Stimulated activated CD4-positive, alpha-beta T cell treated with anti-CD3 and anti-CD28 coated beads, Interleukin-12 subunit alpha, Interleukin-12 subunit beta, amount 100 ng/mL, for 4 hours (primary cell): ENCODE measurements around the gene HEYL.
A peak's percentile ranks its signal among the peaks of the same experiment; 100 is the strongest.

Experiments
- DNase-seq: peaks from one replicate; pipeline ENCODE4 v3.0.0-alpha.2; 2020

The HEYL gene

GRCh38 chr1:39639305-39640130, at the start of gene HEYL:
TSS of gene HEYL (minus strand) at chr1:39639643. CDS start at chr1:39639625, 18 bp downstream.
- peak; percentile 74 for DNase-seq

GRCh38 chr1:39689214-39689613, 49.8 kb upstream of the HEYL start:
- no peak for DNase-seq

DNA sequence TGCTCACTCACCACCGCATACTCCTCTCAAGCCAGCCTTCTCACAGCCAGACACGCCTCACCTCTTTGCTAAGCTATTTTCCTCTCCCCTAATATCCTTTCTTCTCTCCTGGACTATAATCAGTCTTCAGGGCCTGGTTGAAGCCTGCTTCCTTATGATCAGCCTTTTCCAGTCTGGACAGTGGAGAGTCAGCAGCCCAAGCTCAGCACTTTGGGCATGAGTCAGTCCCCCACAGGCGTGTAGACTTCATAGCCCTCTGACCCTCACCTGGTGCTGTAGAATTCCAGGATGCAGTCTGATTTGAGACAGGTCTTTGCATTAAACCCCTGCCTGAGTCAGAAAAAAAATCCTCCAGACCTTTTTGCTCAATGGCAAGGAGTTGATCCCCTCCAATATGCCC, 49.3 kb upstream of the HEYL start:
- DNase-seq: no peak

DNA sequence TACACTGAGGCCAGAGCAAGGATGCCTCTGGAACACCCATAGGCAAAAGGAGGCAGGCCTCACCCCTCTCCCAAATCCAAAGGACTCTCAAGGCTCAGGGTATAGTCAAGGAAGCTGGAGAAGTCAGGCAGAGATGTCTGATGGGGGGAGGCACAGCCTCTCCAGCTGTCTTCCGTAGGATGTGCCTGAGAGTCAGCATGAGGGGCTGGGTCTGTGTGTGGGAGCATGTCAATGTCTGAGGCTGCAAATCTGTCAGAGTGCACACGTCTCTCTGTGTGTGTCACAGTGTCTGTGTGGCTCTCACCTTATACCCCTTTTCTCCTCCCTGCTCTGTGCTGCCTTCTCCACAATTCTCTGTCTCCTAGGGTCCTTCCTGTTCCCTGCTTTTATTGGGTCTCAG, 47.8 kb upstream of the HEYL start:
- no peak for DNase-seq

GRCh38 chr1:39685071-39685470, 45.6 kb upstream of the HEYL start:
- DNase-seq: no peak

DNA sequence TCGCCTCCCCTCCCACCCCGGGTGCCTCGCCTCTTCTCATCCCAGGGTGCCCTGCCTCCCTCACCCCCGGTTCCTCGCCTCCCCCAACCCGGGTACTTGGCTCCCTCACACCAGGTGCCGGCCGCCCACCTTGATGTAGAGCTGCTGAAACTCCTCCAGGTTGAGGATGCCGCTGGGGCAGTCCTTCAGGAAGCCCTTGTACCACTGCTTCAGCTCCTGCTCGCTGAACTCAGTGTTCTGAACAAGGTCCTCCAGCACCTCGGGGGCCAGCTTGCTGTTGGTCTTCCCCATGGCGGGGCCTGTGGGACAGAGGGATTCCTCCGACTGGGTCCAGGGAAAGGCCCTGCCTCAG, 44.8 kb upstream of the HEYL start:
- no peak for DNase-seq

DNA sequence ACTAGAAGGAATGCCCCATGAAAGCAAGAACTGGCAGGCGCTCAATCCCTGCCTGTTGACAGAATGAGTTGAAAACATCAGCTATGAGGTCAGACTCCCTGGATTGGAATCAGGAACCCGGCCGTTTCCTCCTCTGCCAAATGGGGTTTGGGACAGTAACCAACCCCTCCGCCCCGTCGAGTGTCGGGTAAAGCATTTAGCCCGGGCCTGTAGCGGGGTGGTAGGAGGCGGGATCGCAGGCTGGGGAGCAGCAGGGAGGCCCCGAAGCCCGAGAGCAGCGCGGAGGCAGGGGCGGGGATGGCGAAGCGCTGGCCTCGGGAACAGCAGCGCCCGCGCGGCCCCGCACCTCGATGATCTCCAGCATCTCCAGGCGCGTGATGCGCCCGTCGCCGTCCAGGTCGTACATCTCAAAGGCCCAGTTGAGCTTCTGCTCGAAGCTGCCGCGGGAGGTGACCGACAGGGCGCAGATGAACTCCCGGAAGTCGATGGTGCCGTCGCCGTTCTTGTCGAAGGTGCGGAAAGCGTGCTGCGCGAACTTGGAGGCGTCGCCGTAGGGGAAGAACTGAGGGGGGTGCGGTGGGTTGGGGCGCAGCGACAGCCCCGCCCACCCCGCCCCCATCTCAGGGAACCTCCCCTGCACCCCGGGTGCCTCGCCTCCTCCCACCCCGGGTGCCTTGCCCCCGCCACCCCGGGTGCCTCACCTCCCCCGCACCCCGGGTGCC, 44.3 kb upstream of the HEYL start:
- DNase-seq: peak; percentile 24

GRCh38 chr1:39681999-39682398, 42.6 kb upstream of the HEYL start:
- no peak for DNase-seq

DNA sequence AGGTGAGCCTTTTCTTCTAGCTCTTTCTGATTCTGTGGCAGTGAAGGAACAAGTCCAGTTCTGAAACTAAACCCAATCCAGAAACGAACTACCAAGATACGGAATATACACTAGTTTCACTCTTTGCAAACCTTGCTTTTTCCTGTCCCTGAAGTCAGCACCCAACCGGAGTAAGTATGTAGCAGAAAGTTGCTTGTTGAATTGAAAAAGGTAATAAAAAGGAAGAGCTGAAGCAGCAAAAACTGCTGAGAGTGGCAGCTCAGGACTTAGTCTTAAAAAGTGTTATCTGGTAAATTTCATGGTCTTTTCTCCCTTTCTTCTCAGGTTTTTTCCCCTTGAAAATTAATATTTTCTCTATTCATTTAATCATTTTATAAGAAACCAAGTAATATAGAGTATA, 41.9 kb upstream of the HEYL start:
- DNase-seq: no peak

DNA sequence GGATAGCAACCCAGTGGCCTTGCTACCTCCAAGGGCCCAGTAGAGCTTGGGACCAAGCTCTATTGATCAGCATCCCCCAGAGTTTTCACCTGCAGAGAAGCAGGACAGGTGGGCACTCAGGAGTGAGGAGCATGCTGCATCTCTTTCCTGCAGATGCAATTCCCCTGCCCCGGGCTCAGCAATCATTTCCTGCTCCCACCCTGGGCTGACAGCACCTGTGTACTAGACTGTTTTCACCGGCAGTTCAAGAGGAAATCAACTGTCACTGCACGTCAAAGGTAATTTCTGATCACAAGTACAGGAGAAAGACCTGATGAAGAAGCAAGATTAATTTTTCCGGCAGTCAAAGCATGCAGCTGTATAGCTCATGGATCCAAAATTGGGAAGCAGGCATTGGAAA, 41.3 kb upstream of the HEYL start:
- DNase-seq: no peak

GRCh38 chr1:39679821-39680220, 40.4 kb upstream of the HEYL start:
- no peak for DNase-seq

- no peak for DNase-seq
Measured at GRCh38 chr1:39678889-39679288, 39.4 kb upstream of the HEYL start.

GRCh38 chr1:39677645-39678044, 38.2 kb upstream of the HEYL start:
- DNase-seq: no peak

DNA sequence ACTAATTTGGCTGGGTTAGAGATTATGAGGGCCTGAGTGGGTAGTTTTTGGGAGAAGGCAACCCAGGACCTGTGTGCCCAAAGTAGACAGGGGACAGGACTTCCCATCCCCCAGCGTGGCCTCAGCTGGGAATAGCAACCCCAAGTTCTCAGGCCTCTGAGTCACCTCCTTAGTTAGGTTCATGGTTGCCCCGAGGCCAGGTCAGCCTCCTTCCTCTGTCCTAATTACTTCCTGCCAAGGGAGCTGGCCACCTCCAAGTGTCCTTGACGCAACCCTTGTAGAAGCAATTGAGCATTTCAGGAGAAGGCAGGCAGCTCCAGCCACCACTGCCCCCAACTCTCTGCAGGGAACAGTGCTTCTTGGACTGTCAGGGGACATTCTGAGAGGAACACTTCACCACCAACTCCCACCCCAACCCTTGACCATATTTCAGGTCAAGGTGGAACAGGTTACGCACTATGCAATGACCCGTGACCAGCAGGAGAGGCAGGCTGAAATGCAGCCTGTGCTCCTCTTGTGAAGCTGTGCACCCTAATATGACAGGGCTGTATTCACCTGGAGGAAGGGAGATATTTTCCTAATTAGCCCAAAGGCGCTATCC, 37.6 kb upstream of the HEYL start:
- DNase-seq: no peak

- DNase-seq: no peak
Measured at GRCh38 chr1:39675220-39675619, 35.8 kb upstream of the HEYL start.

DNA sequence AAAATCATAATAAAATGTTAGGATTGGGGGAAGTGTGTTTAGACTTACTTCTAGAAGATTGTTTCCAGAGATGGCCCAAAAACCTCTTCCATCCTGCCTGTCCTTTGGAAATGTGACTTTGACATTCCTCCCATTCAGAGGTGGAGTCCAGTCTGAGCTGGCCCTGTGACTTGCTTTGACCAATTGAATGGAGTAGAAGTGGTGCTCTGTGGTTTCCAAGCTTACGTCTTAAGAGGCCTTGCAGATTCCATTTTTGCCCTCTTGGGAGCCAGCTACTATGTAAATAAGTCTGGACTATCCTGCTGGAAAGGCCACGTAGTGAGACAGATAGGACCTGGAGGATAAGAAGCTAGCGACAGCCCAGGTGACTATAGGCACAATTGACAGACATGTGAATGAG, 33.8 kb upstream of the HEYL start:
- no peak for DNase-seq

GRCh38 chr1:39672551-39672947, 33.1 kb upstream of the HEYL start:
- no peak for DNase-seq

DNA sequence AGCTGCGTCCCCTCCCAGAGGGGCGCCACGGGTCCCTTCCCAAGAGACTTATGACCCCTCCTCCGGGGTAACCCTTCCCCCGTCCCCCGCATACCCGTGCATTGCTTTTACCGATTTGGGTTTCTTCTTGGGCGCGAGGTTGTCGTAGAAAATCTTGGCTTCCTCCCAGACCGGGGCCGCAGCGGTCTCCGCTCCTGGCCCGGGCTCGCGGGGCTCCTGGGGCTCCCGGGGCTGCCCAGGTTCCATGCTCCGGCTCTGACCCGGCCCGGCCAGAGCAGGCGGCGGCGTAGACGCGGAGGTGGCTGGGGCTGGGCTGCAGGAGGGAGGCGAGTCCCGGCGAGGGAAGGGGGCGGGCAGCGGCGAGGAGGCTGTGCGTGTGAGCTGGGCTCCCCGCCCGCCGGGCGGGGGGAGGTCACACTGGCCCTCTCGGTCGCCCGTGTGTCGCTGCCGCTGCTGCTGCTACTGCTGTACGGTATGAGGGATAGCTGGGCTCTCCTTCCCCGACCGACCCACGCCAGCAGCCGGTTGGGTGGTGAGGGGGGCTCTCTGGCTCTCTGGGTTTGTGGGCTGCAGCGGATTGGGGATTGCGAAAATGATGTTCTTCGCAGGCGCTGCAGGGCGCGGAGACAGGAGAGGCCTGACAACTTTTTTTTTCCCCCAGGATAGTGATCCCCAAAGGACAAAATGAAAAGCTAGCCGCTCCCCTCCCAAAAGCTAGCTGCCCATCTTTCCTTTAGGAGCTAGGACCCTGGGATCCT, 32.5 kb upstream of the HEYL start, which contains the start of gene NT5C1A:
Gene NT5C1A, minus strand, starts transcription at position 315 of the 758 bp plus-strand sequence. Its CDS starts 69 bp downstream, at position 246.
- DNase-seq: no peak

- no peak for DNase-seq
Measured at GRCh38 chr1:39671433-39671792, 32.0 kb upstream of the HEYL start.

GRCh38 chr1:39670689-39671088, 31.2 kb upstream of the HEYL start:
- DNase-seq: no peak

- DNase-seq: no peak
Measured at GRCh38 chr1:39668894-39669293, 29.5 kb upstream of the HEYL start.

- DNase-seq: no peak
Measured at GRCh38 chr1:39668111-39668510, 28.7 kb upstream of the HEYL start.

DNA sequence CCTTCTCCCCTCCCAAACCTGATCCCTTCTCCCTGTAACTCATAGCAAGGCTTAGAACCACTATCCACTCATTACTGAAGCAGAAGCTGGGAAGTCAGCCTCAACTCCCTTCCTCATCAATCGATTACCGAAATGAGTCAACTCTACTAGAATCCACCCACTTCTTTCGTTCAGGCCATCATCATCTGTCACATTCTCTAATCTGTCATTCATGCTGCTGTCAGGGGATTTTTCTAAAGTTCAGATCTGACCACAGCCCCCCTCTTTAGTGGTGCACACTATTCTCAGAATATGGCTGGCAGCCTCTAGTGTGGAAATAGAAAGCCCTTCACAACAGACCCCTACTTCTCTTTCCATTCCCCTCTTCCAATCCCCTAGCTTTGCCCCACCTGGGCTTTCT, 27.3 kb upstream of the HEYL start:
- DNase-seq: no peak
